Suppressor macrophage treated with lipopolysaccharide for 1 hour (primary cell): ENCODE data around the gene G3BP1.
A peak's percentile ranks its signal among the peaks of the same experiment; 100 is the strongest.
"Not testable (repeated sequence)": the region's sequence is repeated elsewhere in the genome, so short reads cannot be mapped to it uniquely, and the experiment has no call there.

Source experiments
- DNase-seq, 3 donors: peaks; one replicate each; pipeline ENCODE4 v3.0.0-alpha.2; 2020 to 2022

Gene G3BP1

GRCh38 chr5:151757233-151758140, 14.3 kb upstream of the G3BP1 start:
- DNase-seq: peak; percentile 37 to 58 (median 48)

- DNase-seq: peak in 1 of 3 donors; percentile 53
Measured at GRCh38 chr5:151758141-151758429, 13.7 kb upstream of the G3BP1 start.

DNA sequence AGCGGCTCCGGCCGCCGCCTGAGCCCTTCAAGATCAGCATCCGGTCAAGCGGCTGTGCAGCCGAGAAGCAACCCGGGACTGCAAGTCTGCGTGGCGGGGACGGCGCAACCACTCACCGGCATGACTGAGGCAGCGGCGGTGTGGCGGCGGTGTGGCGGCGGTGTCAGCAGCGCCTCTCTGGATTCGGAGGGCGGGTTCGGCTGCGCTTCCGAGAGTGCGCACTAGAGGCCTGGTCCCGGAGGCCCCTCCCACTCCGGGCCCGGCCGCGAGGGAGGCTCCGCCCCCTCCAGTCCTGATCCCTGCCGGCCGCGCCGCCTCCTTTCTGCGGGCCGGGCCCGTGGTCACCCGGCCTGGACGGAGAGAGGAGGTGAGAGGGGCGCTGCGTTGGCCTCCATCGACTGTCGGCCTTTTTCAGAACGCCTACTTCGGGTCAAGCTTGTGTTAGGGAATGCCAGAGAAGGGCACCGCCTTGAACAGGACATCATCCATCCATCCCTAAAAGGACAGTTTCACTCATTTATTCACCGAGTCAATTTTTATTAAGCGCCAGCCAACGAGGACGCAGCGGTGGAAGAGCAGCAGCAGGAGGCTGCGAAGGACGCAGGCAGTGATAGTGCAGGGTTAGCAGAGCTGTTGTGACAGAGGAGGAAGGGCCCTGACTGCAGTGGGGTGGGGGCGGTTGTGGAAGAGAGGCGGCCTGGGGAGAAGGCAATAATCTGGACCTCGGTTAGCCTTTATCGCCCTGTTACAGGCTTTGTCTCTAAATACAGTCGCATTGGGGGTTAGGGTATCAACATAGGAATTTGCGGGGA, 13.1 kb upstream of the G3BP1 start, which contains the start of gene ATOX1:
Gene ATOX1 (minus strand): TSS at position 202 of the 812 bp plus-strand sequence. CDS start 80 bp downstream, at position 122.
- peak; percentile 94 to 98 (median 97) for DNase-seq

GRCh38 chr5:151764801-151765200, 7.0 kb upstream of the G3BP1 start:
- DNase-seq: no peak

- DNase-seq: no peak
Measured at GRCh38 chr5:151766975-151767374, 4.8 kb upstream of the G3BP1 start.

- peak; percentile 53 to 66 (median 62) for DNase-seq
Measured at GRCh38 chr5:151770383-151771258, 1.1 kb upstream of the G3BP1 start.

GRCh38 chr5:151772029-151772845, 483 bp downstream of the G3BP1 start:
- peak in 2 of 3 donors; percentile 25 to 39 for DNase-seq

- DNase-seq: peak; percentile 73 to 77 (median 77)
Measured at GRCh38 chr5:151772846-151773561, 1.2 kb downstream of the G3BP1 start.

DNA sequence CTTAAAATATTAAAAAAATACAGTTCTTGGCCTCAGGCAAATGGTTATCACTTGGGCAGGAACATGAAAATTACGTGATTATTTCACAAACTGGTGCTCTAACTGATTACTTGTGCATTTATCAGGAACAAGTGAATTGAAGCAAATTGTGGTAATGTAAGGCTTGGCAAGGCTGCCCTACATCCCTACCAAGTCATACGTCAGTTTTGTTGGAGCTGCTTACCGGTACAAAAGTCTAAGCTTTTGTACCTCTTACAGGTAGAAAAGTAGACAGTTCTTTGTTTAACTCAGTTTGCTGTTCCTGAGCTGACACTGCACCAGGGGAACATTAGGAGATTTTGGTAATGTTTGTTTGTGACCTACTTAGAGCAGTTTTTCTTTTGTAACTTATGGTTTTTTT, 2.2 kb downstream of the G3BP1 start:
- DNase-seq: peak in 1 of 3 donors; percentile 12

DNA sequence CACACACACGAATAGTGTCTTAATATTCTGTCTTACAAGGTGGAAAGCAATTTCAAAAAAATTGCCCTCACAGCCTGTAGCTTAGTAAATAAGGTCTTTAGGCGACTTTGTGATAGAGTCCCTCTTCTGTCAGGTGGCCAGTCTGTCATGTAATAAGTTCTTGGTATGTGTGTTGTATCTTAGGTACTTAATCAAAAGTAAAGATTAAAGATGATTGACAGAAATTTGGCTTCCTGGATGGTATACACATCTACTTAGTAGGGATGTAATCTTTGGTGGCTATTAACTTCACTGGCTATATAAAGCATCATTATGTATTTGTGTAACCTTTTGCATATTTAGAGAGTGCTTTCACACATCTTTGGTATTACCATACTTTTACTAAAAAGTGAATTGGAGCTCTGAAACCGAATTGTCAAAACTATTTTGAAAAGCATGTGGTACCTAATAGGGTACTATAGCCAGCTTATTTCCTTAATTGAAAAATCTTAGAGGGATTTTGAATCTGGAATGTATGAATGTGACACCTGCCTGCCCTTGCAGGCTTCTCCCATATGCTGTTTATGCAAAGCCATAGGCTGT, 3.4 kb downstream of the G3BP1 start:
- DNase-seq: no peak

DNA sequence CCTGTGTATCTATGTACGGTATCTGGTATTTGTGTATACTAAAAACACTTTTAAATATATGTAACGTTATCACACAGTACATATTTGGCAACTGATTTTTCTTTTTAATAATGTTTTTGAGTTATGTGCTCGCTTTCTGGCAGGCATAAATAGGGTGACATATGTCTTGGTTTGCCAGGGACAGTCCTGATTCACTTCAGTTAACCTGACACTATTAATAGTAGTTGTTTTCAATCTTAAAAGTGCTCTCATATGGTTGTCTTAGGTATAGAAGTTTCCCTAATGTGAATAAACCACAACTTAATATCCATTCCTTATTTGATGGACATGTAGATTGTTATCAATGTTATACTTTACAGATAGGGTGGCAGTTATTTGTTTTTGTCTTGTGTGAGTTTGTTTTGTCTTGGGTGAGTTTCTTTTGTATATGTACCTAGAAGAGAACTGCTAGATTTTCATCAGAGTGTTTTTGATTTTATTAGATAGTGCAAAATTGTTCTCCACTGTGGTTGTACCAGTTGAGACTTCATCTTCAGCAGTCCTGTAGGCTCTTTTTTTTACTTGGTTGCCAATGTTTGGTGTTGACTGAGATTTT, 7.9 kb downstream of the G3BP1 start:
- no peak for DNase-seq

DNA sequence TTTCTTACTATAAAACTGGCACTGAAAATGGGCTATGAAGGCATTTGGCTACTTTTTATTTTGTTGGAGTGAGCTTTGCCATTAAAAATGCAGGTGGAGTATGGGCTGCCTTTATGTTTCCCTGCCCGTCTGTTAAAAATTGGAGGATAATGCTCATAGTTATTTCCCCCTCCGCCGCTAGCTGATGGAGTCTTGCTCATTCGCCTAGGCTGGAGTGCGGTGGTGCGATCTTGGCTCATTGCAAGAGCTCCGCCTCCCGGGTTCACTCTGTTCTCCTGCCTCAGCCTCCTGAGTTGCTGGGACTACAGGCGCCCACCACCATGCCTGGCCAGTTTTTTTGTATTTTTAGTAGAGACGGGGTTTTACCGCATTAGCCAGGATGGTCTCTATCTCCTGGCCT, 8.6 kb downstream of the G3BP1 start:
- no peak for DNase-seq

DNA sequence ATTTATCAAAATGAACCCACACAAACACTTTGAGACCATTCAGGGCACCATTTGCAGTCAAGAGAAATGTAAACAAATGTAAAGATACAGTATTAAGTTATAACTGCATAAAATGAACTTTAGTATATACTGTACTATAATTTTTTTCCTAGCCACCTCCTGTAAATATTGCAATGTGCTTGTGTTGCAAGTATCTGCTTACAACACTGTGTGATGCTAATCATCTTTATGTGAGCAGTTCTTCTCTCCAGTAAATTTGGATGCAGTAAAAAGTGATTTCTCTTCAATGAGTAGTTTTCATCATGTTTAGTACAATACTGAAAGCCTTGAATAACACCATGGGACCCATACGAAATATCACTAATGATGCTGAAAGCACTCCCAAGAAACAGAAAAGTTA, 9.4 kb downstream of the G3BP1 start:
- DNase-seq: peak in 1 of 3 donors; percentile 21

GRCh38 chr5:151783664-151784063, 11.9 kb downstream of the G3BP1 start:
- not testable (repeated sequence) for DNase-seq

- no peak for DNase-seq
Measured at GRCh38 chr5:151784141-151784540, 12.4 kb downstream of the G3BP1 start.

DNA sequence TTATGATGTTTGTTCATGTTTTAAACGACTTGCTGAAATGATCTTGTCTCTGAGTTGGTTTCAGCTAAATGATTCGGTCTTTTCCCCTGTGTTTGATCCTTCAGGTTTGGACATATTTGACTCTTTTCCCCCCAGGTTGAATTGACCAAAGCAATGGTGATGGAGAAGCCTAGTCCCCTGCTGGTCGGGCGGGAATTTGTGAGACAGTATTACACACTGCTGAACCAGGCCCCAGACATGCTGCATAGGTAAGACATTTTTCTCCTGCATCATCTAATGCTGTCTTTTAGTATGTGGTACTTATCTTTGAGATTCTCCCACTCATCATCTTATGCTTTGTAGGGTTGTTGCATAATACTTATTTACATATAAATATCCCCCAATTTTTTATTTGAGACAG, 14.7 kb downstream of the G3BP1 start:
- no peak for DNase-seq

- no peak for DNase-seq
Measured at GRCh38 chr5:151787817-151788216, 16.1 kb downstream of the G3BP1 start.

DNA sequence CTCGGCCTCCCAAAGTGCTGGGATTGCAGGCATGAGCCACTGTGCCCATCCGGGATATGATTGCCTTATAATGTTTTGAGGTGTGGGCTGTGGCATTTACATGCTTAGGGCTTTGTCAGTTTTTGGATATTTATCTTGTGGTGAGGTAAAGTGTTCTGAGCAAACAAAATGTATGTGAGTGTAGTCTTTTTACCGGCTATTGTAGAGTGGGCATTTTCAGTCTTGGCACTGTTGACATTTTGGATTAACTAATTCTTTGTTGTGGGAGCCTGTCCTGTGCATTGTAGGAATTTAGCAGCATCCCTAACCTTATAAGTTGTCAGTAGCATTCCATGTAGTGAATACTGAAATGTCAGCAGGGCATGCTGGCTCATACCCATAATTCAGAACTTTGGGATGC, 21.6 kb downstream of the G3BP1 start:
- DNase-seq: no peak

- no peak for DNase-seq
Measured at GRCh38 chr5:151795426-151795825, 23.7 kb downstream of the G3BP1 start.

DNA sequence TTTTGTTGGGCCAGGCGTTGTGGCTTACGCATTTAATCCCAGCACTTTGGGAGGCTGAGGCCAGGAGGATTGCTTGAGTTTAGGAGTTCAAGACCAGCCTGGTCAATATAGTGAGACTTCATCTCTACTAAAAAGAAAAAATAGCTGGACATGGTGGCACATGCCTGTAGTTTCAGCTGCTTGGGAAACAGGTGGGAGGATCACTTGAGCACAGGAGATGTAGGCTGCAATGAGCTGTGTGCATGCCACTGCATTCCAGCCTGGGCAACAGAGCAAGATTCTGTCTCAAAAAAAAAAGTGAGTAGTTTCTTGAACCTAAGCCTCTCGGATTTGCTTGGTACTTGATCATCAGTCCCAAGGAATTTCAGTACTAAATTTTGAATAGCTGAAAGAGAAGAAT, 26.9 kb downstream of the G3BP1 start:
- no peak for DNase-seq
